ENCODE measurements around the gene CBLB.

DNA sequence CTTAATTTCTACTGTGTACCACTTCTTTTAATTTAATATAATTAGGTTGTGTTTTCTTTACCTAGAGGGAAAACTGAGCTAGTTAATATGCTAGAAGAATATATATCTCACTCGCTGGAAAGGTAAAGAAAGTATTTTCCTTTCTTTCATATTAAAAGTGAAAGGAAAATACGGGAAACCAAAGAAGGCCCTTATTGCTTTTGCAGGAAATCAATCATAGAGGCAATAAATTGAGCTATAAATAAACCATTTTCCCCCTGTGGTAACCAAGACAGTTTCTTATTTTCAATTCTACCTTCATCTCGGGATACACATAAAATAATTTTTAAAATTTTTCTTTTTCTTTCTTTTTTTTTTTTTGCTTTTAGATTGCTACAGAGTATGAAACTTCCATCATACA lies 101.6 kb downstream of the CBLB start:
- TF ChIP-seq, protein P1, sequence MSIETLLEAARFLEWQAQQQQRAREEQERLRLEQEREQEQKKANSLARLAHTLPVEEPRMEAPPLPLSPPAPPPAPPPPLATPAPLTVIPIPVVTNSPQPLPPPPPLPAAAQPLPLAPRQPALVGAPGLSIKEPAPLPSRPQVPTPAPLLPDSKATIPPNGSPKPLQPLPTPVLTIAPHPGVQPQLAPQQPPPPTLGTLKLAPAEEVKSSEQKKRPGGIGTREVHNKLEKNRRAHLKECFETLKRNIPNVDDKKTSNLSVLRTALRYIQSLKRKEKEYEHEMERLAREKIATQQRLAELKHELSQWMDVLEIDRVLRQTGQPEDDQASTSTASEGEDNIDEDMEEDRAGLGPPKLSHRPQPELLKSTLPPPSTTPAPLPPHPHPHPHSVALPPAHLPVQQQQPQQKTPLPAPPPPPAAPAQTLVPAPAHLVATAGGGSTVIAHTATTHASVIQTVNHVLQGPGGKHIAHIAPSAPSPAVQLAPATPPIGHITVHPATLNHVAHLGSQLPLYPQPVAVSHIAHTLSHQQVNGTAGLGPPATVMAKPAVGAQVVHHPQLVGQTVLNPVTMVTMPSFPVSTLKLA (conservative IDR thresholded peaks at IDR 0.05) = no peak
- no peak for TF ChIP-seq EP300 (IDR thresholded peaks at IDR 0.05; ENCODE audit: low read length)
- TF ChIP-seq, protein P2, sequence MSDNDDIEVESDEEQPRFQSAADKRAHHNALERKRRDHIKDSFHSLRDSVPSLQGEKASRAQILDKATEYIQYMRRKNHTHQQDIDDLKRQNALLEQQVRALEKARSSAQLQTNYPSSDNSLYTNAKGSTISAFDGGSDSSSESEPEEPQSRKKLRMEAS (CRISPR knock-in tag; IDR thresholded peaks at IDR 0.05) = no peak
- TF ChIP-seq, protein P3, sequence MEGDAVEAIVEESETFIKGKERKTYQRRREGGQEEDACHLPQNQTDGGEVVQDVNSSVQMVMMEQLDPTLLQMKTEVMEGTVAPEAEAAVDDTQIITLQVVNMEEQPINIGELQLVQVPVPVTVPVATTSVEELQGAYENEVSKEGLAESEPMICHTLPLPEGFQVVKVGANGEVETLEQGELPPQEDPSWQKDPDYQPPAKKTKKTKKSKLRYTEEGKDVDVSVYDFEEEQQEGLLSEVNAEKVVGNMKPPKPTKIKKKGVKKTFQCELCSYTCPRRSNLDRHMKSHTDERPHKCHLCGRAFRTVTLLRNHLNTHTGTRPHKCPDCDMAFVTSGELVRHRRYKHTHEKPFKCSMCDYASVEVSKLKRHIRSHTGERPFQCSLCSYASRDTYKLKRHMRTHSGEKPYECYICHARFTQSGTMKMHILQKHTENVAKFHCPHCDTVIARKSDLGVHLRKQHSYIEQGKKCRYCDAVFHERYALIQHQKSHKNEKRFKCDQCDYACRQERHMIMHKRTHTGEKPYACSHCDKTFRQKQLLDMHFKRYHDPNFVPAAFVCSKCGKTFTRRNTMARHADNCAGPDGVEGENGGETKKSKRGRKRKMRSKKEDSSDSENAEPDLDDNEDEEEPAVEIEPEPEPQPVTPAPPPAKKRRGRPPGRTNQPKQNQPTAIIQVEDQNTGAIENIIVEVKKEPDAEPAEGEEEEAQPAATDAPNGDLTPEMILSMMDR (IDR thresholded peaks at IDR 0.05 in 2 of 3, conservative IDR thresholded peaks at IDR 0.05 in 1 of 3; ENCODE audit: insufficient read depth in 2 of 3, low read depth in 1 of 3, low read length in 3 of 3) = no peak
- no peak for TF ChIP-seq BHLHE40 (IDR thresholded peaks at IDR 0.05; ENCODE audit: low read length)
- TF ChIP-seq, protein P4, sequence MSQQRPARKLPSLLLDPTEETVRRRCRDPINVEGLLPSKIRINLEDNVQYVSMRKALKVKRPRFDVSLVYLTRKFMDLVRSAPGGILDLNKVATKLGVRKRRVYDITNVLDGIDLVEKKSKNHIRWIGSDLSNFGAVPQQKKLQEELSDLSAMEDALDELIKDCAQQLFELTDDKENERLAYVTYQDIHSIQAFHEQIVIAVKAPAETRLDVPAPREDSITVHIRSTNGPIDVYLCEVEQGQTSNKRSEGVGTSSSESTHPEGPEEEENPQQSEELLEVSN (IDR thresholded peaks at IDR 0.05; ENCODE audit: borderline replicate concordance in 1 of 2, extremely low read depth in 1 of 2, insufficient read depth in 1 of 2, insufficient read length in 1 of 2, low read depth in 1 of 2, low read length in 1 of 2, poor library complexity in 1 of 2, severe bottlenecking in 1 of 2) = no peak
- TF ChIP-seq POLR2AphosphoS5 (IDR thresholded peaks at IDR 0.05; ENCODE audit: control insufficient read depth, insufficient read depth, low read depth, low read length) = no peak
- TF ChIP-seq, protein P5, sequence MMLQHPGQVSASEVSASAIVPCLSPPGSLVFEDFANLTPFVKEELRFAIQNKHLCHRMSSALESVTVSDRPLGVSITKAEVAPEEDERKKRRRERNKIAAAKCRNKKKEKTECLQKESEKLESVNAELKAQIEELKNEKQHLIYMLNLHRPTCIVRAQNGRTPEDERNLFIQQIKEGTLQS (IDR thresholded peaks at IDR 0.05) = no peak
- TF ChIP-seq, protein P5 (CRISPR knock-in tag; conservative IDR thresholded peaks at IDR 0.05) = no peak
- no peak for TF ChIP-seq ZNF830 (CRISPR knock-in tag; IDR thresholded peaks at IDR 0.05)
- TF ChIP-seq SPI1 (IDR thresholded peaks at IDR 0.05; ENCODE audit: borderline replicate concordance, low read depth, low read length) = no peak
- no peak for TF ChIP-seq CEBPB (tag; IDR thresholded peaks at IDR 0.05)
- no peak for TF ChIP-seq PHF21A (IDR thresholded peaks at IDR 0.05; ENCODE audit: borderline replicate concordance, low read depth)
- no peak for TF ChIP-seq POLR2A (conservative IDR thresholded peaks at IDR 0.05)
- no peak for TF ChIP-seq ZNF134 (CRISPR knock-in tag; conservative IDR thresholded peaks at IDR 0.05)

Measured in K562 (cell line).